HEK293 (cell line): ENCODE measurements around the gene CPLX3.
A peak's percentile ranks its signal among the peaks of the same experiment; 100 is the strongest.

ENCODE experiments used
- CTCF ChIA-PET: fragments of 350-600 bp; formaldehyde crosslinking; extraction: SDS; loops from one replicate; lab custom pipeline; 2021; ENCODE audit warnings: antibody characterized with exemption; lab: Yijun Ruan, JAX
- POLR2A ChIA-PET: fragments of 300-600 bp; formaldehyde crosslinking; extraction: SDS; loops from one replicate; lab custom pipeline; 2020; ENCODE audit warnings: antibody characterized with exemption, inconsistent platforms; lab: Yijun Ruan, JAX
- H3K27ac ChIP-seq: fragments of 200-500 bp; sonication (Bioruptor generic); 2 replicates; pipeline ENCODE4 v1.5.1; 2014; ENCODE audit warnings: low read depth, low read length, control low read depth, inconsistent platforms; ENCODE audit errors: extremely low read depth
- H3K36me3 ChIP-seq, 2 experiments: fragments of 200-500 bp in 1 of 2; sonication (Bioruptor generic) in 1 of 2; 1 replicate in 1 of 2; 2 replicates in 1 of 2; pipeline ENCODE4 v1.5.1; 2014 to 2017; ENCODE audit warnings: inconsistent platforms in 2 of 2, low read length in 2 of 2; ENCODE audit not compliant: control insufficient read depth in 2 of 2, insufficient read depth in 1 of 2
- H3K4me1 ChIP-seq: fragments of 200-500 bp; sonication (Bioruptor generic); 2 replicates; pipeline ENCODE4 v1.5.1; 2014; ENCODE audit warnings: mild to moderate bottlenecking, low read length, inconsistent platforms; ENCODE audit not compliant: control insufficient read depth, insufficient read depth
- H3K4me3 ChIP-seq: 2 replicates; pipeline ENCODE4 v1.5.1; 2011; ENCODE audit warnings: low read depth, mild to moderate bottlenecking, control low read depth, low read length, moderate library complexity
- H3K9me3 ChIP-seq: fragments of 200-500 bp; sonication (Bioruptor generic); 2 replicates; pipeline ENCODE4 v1.5.1; 2014; ENCODE audit warnings: low read depth, low read length, inconsistent platforms; ENCODE audit not compliant: control insufficient read depth, insufficient read depth
- BCL11B ChIP-seq: fragments of 450-650 bp; formaldehyde crosslinking; IDR thresholded peaks from 2 replicates; pipeline ENCODE4 v1.5.1; 2016; ENCODE audit warnings: low read depth, missing biosample characterization, missing genetic modification characterization
- EGR2 ChIP-seq: fragments of 450-650 bp; formaldehyde crosslinking; IDR thresholded peaks from 2 replicates; pipeline ENCODE4 v1.5.1; 2016; ENCODE audit warnings: low read depth, missing biosample characterization, missing genetic modification characterization
- PRDM1 ChIP-seq: fragments of 450-650 bp; formaldehyde crosslinking; IDR thresholded peaks from 2 replicates; pipeline ENCODE4; 2016; ENCODE audit warnings: missing biosample characterization, missing genetic modification characterization
- SCRT1 ChIP-seq: fragments of 450-650 bp; formaldehyde crosslinking; IDR thresholded peaks from 2 replicates; pipeline ENCODE4 v1.5.1; 2016; ENCODE audit warnings: missing biosample characterization, missing genetic modification characterization, borderline replicate concordance
- ZBTB44 ChIP-seq: fragments of 450-650 bp; IDR thresholded peaks from 2 replicates; pipeline ENCODE4 v1.5.1; 2018; ENCODE audit warnings: missing biosample characterization, mild to moderate bottlenecking, missing genetic modification characterization
- ZFHX2 ChIP-seq: fragments of 450-650 bp; formaldehyde crosslinking; conservative IDR thresholded peaks from 2 replicates; pipeline ENCODE4 v1.5.1; 2016; ENCODE audit warnings: missing biosample characterization, missing genetic modification characterization
- ZNF10 ChIP-seq: fragments of 450-650 bp; formaldehyde crosslinking; IDR thresholded peaks from 2 replicates; pipeline ENCODE4 v1.5.1; 2017; ENCODE audit warnings: missing biosample characterization, missing genetic modification characterization
- ZNF114 ChIP-seq: fragments of 450-650 bp; formaldehyde crosslinking; IDR thresholded peaks from 2 replicates; pipeline ENCODE4 v1.5.0; 2017; ENCODE audit warnings: missing biosample characterization, missing genetic modification characterization
- ZNF132 ChIP-seq: fragments of 450-650 bp; formaldehyde crosslinking; IDR thresholded peaks from 2 replicates; pipeline ENCODE4 v1.5.1; 2017; ENCODE audit warnings: missing biosample characterization, missing genetic modification characterization, borderline replicate concordance
- ZNF155 ChIP-seq: fragments of 450-650 bp; formaldehyde crosslinking; IDR thresholded peaks from 2 replicates; pipeline ENCODE4 v1.5.1; 2016; ENCODE audit warnings: missing biosample characterization, missing genetic modification characterization
- ZNF184 ChIP-seq: fragments of 450-650 bp; IDR thresholded peaks from 2 replicates; pipeline ENCODE4 v1.5.1; 2018; ENCODE audit warnings: missing biosample characterization, mild to moderate bottlenecking, missing genetic modification characterization
- ZNF473 ChIP-seq: fragments of 450-650 bp; formaldehyde crosslinking; IDR thresholded peaks from 2 replicates; pipeline ENCODE4 v1.5.1; 2017; ENCODE audit warnings: missing biosample characterization, missing genetic modification characterization
- ZNF623 ChIP-seq: fragments of 450-650 bp; formaldehyde crosslinking; IDR thresholded peaks from 2 replicates; pipeline ENCODE4 v1.5.1; 2016; ENCODE audit warnings: missing biosample characterization, missing genetic modification characterization
- ZSCAN23 ChIP-seq: fragments of 450-650 bp; formaldehyde crosslinking; IDR thresholded peaks from 2 replicates; pipeline ENCODE4 v1.5.1; 2016; ENCODE audit warnings: missing biosample characterization, missing genetic modification characterization
- TF ChIP-seq, protein P1 (sequence below): fragments of 450-650 bp; formaldehyde crosslinking; IDR thresholded peaks from 2 replicates; pipeline ENCODE4 v1.5.1; 2016; ENCODE audit warnings: missing biosample characterization, missing genetic modification characterization
- TF ChIP-seq, protein P2 (sequence below): fragments of 450-650 bp; formaldehyde crosslinking; IDR thresholded peaks from 2 replicates; pipeline ENCODE4 v1.5.1; 2016; ENCODE audit warnings: missing biosample characterization, missing genetic modification characterization, low read depth
- TF ChIP-seq, protein P3 (sequence below): fragments of 450-650 bp; formaldehyde crosslinking; IDR thresholded peaks from 2 replicates; pipeline ENCODE4 v1.5.1; 2016; ENCODE audit warnings: missing biosample characterization, missing genetic modification characterization
- TF ChIP-seq, protein P4 (sequence below): fragments of 450-650 bp; formaldehyde crosslinking; conservative IDR thresholded peaks from 2 replicates; pipeline ENCODE4 v1.5.1; 2016; ENCODE audit warnings: low read depth, missing biosample characterization, missing genetic modification characterization

CPLX3 gene

GRCh38 chr15:74845208-74845568, 18.8 kb downstream of the CPLX3 start:
- H3K27ac ChIP-seq, result peak overlapping the region; percentile 37; the same call in 1 of the 2 replicates
- H3K4me3 ChIP-seq, result no peak overlapping the region
- no peak for TF ChIP-seq PRDM1 (tag by site-specific recombination)
- TF ChIP-seq ZFHX2 (tag by site-specific recombination), result no peak
- TF ChIP-seq ZNF184 (tag by site-specific recombination), result no peak
- TF ChIP-seq, protein P1, sequence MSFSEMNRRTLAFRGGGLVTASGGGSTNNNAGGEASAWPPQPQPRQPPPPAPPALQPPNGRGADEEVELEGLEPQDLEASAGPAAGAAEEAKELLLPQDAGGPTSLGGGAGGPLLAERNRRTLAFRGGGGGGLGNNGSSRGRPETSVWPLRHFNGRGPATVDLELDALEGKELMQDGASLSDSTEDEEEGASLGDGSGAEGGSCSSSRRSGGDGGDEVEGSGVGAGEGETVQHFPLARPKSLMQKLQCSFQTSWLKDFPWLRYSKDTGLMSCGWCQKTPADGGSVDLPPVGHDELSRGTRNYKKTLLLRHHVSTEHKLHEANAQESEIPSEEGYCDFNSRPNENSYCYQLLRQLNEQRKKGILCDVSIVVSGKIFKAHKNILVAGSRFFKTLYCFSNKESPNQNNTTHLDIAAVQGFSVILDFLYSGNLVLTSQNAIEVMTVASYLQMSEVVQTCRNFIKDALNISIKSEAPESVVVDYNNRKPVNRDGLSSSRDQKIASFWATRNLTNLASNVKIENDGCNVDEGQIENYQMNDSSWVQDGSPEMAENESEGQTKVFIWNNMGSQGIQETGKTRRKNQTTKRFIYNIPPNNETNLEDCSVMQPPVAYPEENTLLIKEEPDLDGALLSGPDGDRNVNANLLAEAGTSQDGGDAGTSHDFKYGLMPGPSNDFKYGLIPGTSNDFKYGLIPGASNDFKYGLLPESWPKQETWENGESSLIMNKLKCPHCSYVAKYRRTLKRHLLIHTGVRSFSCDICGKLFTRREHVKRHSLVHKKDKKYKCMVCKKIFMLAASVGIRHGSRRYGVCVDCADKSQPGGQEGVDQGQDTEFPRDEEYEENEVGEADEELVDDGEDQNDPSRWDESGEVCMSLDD (tag by site-specific recombination), result no peak
- TF ChIP-seq, all 188 proteins: peak for 0
- CTCF ChIA-PET, result interaction anchor here (1.2 to 4.5 kb wide), 2 partner anchors 12 to 57 kb away, joined by 4 to 29 read pairs; no protein-coding TSS in a partner anchor
- Histone ChIP-seq H3K36me3 (peaks cover 21 to 55% of the 10 kb centered on the region in 2 experiments), H3K4me1 (peaks cover 10% of the 10 kb centered on the region), H3K9me3 (no peaks in the 10 kb centered on the region)
- POLR2A ChIA-PET, result interaction anchor here (0.9 to 1.0 kb wide), 2 partner anchors 55 to 93 kb away, joined by 3 read pairs; partner anchors contain the start of gene COX5A

- H3K4me1 ChIP-seq, result peaks cover 10% of the 10 kb centered on the region
- TF ChIP-seq, protein P2, sequence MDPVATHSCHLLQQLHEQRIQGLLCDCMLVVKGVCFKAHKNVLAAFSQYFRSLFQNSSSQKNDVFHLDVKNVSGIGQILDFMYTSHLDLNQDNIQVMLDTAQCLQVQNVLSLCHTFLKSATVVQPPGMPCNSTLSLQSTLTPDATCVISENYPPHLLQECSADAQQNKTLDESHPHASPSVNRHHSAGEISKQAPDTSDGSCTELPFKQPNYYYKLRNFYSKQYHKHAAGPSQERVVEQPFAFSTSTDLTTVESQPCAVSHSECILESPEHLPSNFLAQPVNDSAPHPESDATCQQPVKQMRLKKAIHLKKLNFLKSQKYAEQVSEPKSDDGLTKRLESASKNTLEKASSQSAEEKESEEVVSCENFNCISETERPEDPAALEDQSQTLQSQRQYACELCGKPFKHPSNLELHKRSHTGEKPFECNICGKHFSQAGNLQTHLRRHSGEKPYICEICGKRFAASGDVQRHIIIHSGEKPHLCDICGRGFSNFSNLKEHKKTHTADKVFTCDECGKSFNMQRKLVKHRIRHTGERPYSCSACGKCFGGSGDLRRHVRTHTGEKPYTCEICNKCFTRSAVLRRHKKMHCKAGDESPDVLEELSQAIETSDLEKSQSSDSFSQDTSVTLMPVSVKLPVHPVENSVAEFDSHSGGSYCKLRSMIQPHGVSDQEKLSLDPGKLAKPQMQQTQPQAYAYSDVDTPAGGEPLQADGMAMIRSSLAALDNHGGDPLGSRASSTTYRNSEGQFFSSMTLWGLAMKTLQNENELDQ (tag by site-specific recombination), result no peak
- no peak for TF ChIP-seq ZNF155 (tag by site-specific recombination)
- TF ChIP-seq, protein P3, sequence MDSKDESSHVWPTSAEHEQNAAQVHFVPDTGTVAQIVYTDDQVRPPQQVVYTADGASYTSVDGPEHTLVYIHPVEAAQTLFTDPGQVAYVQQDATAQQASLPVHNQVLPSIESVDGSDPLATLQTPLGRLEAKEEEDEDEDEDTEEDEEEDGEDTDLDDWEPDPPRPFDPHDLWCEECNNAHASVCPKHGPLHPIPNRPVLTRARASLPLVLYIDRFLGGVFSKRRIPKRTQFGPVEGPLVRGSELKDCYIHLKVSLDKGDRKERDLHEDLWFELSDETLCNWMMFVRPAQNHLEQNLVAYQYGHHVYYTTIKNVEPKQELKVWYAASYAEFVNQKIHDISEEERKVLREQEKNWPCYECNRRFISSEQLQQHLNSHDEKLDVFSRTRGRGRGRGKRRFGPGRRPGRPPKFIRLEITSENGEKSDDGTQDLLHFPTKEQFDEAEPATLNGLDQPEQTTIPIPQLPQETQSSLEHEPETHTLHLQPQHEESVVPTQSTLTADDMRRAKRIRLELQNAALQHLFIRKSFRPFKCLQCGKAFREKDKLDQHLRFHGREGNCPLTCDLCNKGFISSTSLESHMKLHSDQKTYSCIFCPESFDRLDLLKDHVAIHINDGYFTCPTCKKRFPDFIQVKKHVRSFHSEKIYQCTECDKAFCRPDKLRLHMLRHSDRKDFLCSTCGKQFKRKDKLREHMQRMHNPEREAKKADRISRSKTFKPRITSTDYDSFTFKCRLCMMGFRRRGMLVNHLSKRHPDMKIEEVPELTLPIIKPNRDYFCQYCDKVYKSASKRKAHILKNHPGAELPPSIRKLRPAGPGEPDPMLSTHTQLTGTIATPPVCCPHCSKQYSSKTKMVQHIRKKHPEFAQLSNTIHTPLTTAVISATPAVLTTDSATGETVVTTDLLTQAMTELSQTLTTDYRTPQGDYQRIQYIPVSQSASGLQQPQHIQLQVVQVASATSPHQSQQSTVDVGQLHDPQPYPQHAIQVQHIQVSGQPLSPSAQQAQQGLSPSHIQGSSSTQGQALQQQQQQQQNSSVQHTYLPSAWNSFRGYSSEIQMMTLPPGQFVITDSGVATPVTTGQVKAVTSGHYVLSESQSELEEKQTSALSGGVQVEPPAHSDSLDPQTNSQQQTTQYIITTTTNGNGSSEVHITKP (tag by site-specific recombination), result no peak
- no peak for TF ChIP-seq ZNF623
- TF ChIP-seq ZNF132 (tag by site-specific recombination), result no peak
- TF ChIP-seq ZSCAN23 (tag by site-specific recombination), result no peak
- TF ChIP-seq ZNF114 (tag by site-specific recombination), result no peak
- TF ChIP-seq ZBTB44 (tag by site-specific recombination), result no peak
- TF ChIP-seq EGR2 (tag by site-specific recombination), result no peak
- TF ChIP-seq, protein P4, sequence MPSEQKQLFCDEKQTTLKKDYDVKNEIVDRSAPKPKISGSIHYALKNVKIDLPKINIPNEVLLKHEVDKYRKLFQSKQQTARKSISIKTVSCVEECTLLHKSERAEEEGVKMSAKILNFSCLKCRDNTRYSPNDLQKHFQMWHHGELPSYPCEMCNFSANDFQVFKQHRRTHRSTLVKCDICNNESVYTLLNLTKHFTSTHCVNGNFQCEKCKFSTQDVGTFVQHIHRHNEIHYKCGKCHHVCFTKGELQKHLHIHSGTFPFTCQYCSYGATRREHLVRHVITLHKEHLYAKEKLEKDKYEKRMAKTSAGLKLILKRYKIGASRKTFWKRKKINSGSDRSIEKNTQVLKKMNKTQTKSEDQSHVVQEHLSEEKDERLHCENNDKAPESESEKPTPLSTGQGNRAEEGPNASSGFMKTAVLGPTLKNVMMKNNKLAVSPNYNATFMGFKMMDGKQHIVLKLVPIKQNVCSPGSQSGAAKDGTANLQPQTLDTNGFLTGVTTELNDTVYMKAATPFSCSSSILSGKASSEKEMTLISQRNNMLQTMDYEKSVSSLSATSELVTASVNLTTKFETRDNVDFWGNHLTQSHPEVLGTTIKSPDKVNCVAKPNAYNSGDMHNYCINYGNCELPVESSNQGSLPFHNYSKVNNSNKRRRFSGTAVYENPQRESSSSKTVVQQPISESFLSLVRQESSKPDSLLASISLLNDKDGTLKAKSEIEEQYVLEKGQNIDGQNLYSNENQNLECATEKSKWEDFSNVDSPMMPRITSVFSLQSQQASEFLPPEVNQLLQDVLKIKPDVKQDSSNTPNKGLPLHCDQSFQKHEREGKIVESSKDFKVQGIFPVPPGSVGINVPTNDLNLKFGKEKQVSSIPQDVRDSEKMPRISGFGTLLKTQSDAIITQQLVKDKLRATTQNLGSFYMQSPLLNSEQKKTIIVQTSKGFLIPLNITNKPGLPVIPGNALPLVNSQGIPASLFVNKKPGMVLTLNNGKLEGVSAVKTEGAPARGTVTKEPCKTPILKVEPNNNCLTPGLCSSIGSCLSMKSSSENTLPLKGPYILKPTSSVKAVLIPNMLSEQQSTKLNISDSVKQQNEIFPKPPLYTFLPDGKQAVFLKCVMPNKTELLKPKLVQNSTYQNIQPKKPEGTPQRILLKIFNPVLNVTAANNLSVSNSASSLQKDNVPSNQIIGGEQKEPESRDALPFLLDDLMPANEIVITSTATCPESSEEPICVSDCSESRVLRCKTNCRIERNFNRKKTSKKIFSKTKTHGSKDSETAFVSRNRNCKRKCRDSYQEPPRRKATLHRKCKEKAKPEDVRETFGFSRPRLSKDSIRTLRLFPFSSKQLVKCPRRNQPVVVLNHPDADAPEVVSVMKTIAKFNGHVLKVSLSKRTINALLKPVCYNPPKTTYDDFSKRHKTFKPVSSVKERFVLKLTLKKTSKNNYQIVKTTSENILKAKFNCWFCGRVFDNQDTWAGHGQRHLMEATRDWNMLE (tag by site-specific recombination), result no peak
- TF ChIP-seq ZNF10 (tag by site-specific recombination), result no peak
- TF ChIP-seq BCL11B (tag by site-specific recombination), result no peak
- TF ChIP-seq ZNF473 (tag by site-specific recombination), result no peak
- TF ChIP-seq SCRT1 (tag by site-specific recombination), result no peak
- peaks cover 21 to 55% of the 10 kb centered on the region in 2 experiments for H3K36me3 ChIP-seq
- H3K27ac ChIP-seq, result no peak overlapping the region
- no peak overlapping the region for H3K4me3 ChIP-seq
- ChIA-PET POLR2A (no interaction called here), CTCF (interaction anchor here (1.5 kb wide), 1 partner anchor 10 kb away, joined by 4 read pairs; no protein-coding TSS in a partner anchor)
- H3K9me3 ChIP-seq, result no peaks in the 10 kb centered on the region
These were observed 19.2 kb downstream of the CPLX3 start for GRCh38 chr15:74845581-74845980.
